A549 treated with ZK216348 at 1 μM for 4 hours (cell line): Measurements from ENCODE around the gene SESN1. TPM values are rescaled to one million over a fixed set of nuclear protein-coding genes. Genes with fewer than 3 reads are reported as not detected.

ENCODE experiments used
- total RNA-seq: library from RNA; stranded (reverse); fragments of 200-300 nt; extraction: Qiagen RNA extraction; gene quantifications from 5 replicates; pipeline ENCODE4 v1.2.3, GENCODE V29; 2022; ENCODE audit warnings: low read depth

SESN1 gene
- total RNA-seq: 7.2 to 10.7 TPM (median 10.2 TPM) in 5 replicates

DNA sequence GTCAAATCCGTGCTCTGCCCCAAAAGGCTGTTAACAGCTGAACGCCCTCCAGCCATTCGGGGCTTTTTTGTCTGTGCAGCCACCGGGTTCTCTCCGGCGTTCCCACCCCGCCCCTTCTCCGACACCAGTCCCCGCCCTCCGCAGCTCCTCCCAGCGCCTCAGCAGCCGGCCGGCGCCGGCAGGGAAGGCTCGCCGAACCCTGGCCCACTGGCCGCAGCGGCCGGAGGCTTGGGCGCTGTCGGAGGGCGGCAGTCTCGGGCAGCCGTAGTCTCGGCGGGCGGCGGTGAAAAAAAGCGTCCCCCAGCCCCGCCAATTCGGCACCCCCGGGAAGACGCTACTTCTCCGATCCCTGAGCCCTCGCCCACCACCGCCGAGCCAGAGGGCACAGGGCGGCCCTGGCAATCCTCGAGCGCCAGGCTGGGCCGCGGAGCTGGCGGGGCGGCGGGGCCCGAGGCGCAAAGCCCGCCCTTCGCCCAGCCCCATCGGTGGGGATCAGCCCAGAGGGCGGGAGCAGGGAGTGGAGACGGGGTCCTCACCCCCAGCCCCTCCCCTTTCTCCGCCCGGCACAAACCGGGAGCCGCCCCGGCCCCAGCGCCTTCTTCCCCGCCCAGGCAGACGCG, at the start of gene SESN1:
SESN1 (minus strand) TSS at position 431 of the 620 bp plus-strand sequence. CDS start 773 bp downstream, outside the sequence.

DNA sequence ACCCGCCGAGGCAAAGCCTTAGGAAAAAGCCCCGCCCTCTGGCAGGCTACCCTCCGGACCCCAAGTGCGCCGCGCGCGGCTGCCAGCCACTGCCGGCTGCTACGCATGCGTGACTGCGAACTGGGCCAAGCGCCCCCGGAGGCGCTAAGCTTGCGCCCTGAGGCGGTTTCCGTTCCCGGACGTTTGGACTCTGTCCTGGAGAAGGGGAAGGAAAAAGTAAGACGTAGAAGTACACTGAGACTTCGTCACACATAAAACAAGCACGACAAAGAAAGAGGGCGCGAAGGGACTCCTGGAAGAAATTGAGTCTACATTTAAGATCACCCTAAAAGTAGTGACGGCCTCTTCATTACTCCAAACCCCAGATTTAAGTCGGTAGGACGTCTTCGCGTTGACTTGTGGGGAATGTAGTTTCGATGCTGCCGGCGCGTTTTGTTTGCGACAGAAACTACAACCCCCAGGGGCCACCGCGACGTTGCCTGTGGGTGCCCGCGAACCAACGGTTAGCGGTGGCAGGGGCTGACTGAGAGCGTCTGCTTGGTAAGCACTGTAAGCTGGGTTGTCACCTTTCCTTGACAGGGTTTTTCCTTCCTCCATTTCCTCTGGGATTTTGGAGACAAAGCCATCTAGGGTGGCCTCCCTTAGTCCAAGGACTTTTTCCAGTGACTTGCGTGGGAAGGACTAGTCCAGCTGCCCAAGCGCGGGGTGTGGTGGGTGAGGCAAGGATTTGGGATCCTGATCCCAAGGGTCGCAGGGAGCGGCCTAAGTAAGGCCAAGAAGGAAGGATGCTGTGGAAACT, 589 bp upstream of the SESN1 start, which contains the start of gene CEP57L1:
CEP57L1 (plus strand) TSS at position 472 of the 799 bp plus-strand sequence. CDS start 49,715 bp downstream, outside the sequence.

Other genes with a start within 250 kb of the SESN1 start
- gene ARMC2, start 246.4 kb downstream of the SESN1 start, total RNA-seq: 2.7 to 3.3 TPM (median 3.1 TPM) in 5 replicates
- gene CEP57L1, start 661 bp upstream of the SESN1 start, total RNA-seq: 5.4 to 10.1 TPM (median 7.6 TPM) in 5 replicates